Measurements from ENCODE around the gene TMEM91.

The TMEM91 gene

GRCh38 chr19:41412953-41413352, 36.6 kb downstream of the TMEM91 start:
- no peak for DNase-seq

GRCh38 chr19:41413947-41414346, 37.6 kb downstream of the TMEM91 start:
- no peak for DNase-seq

GRCh38 chr19:41414461-41414860, 38.1 kb downstream of the TMEM91 start:
- no peak for DNase-seq

- DNase-seq, result no peak
These were observed 38.8 kb downstream of the TMEM91 start for GRCh38 chr19:41415154-41415571.

- DNase-seq, result no peak
These were observed 39.9 kb downstream of the TMEM91 start for GRCh38 chr19:41416194-41416674.

- DNase-seq, result peak in 3 of 14 donors; percentile 9 to 24 (median 19)
These were observed 44.0 kb downstream of the TMEM91 start for GRCh38 chr19:41420101-41420880.

- DNase-seq, result no peak
These were observed 45.0 kb downstream of the TMEM91 start for GRCh38 chr19:41421314-41421713.

- no peak for DNase-seq
These were observed 45.6 kb downstream of the TMEM91 start for GRCh38 chr19:41421973-41422372.

- no peak for DNase-seq
These were observed 46.1 kb downstream of the TMEM91 start for GRCh38 chr19:41422456-41422855.

- no peak for DNase-seq
These were observed 46.6 kb downstream of the TMEM91 start for GRCh38 chr19:41422955-41423354.

GRCh38 chr19:41424335-41425173, 48.2 kb downstream of the TMEM91 start:
- no peak for DNase-seq

GRCh38 chr19:41425174-41426115, 49.1 kb downstream of the TMEM91 start:
- no peak for DNase-seq

GRCh38 chr19:41426116-41426841, 49.9 kb downstream of the TMEM91 start:
- DNase-seq, result no peak

- DNase-seq, result peak in 2 of 14 donors; percentile 7 to 48
These were observed 50.8 kb downstream of the TMEM91 start, which contains the start of gene B3GNT8 for GRCh38 chr19:41426952-41427646. B3GNT8 (minus strand) TSS chr19:41427374; CDS start chr19:41426778, 596 bp downstream.

- DNase-seq, result peak in 1 of 14 donors; percentile 48
These were observed 51.5 kb downstream of the TMEM91 start for GRCh38 chr19:41427647-41428480.

- no peak for DNase-seq
These were observed 52.1 kb downstream of the TMEM91 start for GRCh38 chr19:41428481-41428859.

- no peak for DNase-seq
These were observed 54.6 kb downstream of the TMEM91 start for GRCh38 chr19:41430922-41431321.

GRCh38 chr19:41431426-41432386, 55.4 kb downstream of the TMEM91 start:
- peak in 2 of 14 donors; percentile 4 to 7 for DNase-seq

GRCh38 chr19:41433171-41433570, 56.8 kb downstream of the TMEM91 start:
- DNase-seq, result no peak
